Spleen (tissue), 11 donors: ENCODE measurements around the gene ADCY6. TPM values are rescaled to one million over a fixed set of nuclear protein-coding genes. Genes with fewer than 3 reads are reported as not detected.
A peak's percentile ranks its signal among the peaks of the same experiment; 100 is the strongest.

ENCODE experiments used
- DNase-seq: peaks from one replicate; pipeline ENCODE4 v3.0.0-alpha.2; 2020
- H3K27ac ChIP-seq, 8 donors: fragments of 200-600 bp; sonication (generic) in 7 of 8; 1 replicate in 4 of 8; 2 replicates in 4 of 8; pipeline versions ENCODE4 v1.5.0 to v1.8.0; 2016 to 2021; ENCODE audit warnings: inconsistent platforms in 4 of 8, mild to moderate bottlenecking in 4 of 8, moderate library complexity in 1 of 8
- H3K27me3 ChIP-seq, 7 donors: fragments of 200-600 bp; sonication (generic) in 6 of 7; replicated peaks in 1 of 7; 1 replicate in 4 of 7; 2 replicates in 3 of 7; pipeline versions ENCODE4 v1.5.0 to v1.8.0; 2016 to 2021; ENCODE audit warnings: inconsistent platforms in 3 of 7, mild to moderate bottlenecking in 1 of 7
- H3K36me3 ChIP-seq, 6 donors: fragments of 200-600 bp; sonication (generic) in 5 of 6; 1 replicate in 4 of 6; 2 replicates in 2 of 6; pipeline versions ENCODE4 v1.5.0 to v1.8.0; 2016 to 2021; ENCODE audit warnings: inconsistent platforms in 2 of 6
- H3K4me1 ChIP-seq, 6 donors: fragments of 200-600 bp; sonication (generic) in 5 of 6; 1 replicate in 3 of 6; 2 replicates in 3 of 6; pipeline versions ENCODE4 v1.5.0 to v1.8.0; 2016 to 2021; ENCODE audit warnings: inconsistent platforms in 3 of 6
- H3K4me3 ChIP-seq, 8 donors: fragments of 200-600 bp; sonication (generic) in 7 of 8; 1 replicate in 4 of 8; 2 replicates in 4 of 8; pipeline versions ENCODE4 v1.5.0 to v1.8.0; 2016 to 2021; ENCODE audit warnings: inconsistent platforms in 4 of 8, mild to moderate bottlenecking in 4 of 8, moderate library complexity in 2 of 8
- H3K9me3 ChIP-seq, 8 donors: fragments of 200-600 bp; sonication (generic) in 7 of 8; 1 replicate in 4 of 8; 2 replicates in 4 of 8; pipeline versions ENCODE4 v1.5.0 to v1.8.0; 2016 to 2021; ENCODE audit warnings: inconsistent platforms in 4 of 8
- POLR2A ChIP-seq, 3 donors: fragments of 450-650 bp; IDR thresholded peaks; one replicate each; pipeline ENCODE4 v1.5.1; 2017; ENCODE audit warnings: antibody characterized with exemption in 3 of 3, mild to moderate bottlenecking in 1 of 3
- POLR2AphosphoS5 ChIP-seq, 3 donors: sonication (generic); formaldehyde crosslinking; IDR thresholded peaks; one replicate each; pipeline ENCODE4 v1.5.1; 2017; ENCODE audit warnings: antibody characterized with exemption in 3 of 3
- WGBS, 5 donors: extraction: QIAGEN DNeasy Blood & Tissue Kit in 3 of 5; methylation state at CpG; one replicate each; pipeline versions ENCODE4 v1.1.5 to v1.1.7; 2013 to 2018; 5-methylcytosine and 5-hydroxymethylcytosine counted together
- intact Hi-C: fragments of 100-400 bp; cut with DNase I; formaldehyde crosslinking; loops from one replicate; pipeline ENCODE4 v1.15.0; 2023; ENCODE audit warnings: low total_unique reads
- polyA plus RNA-seq, 3 donors: library from polyadenylated mRNA; stranded (reverse); fragments of 200-250 nt; gene quantifications; one replicate each; pipeline ENCODE4 v1.2.1, GENCODE V29; 2013
- total RNA-seq, 7 donors: library from RNA; depleted of rRNA in 3 of 7; stranded (reverse); fragments of >200 nt in 3 of 7; fragmentation: NEBNext Ultra II Directional in 4 of 7; extraction: Animal tissue kit (Norgen Biotek cat#: 25700) in 4 of 7; gene quantifications; one replicate each; pipeline versions ENCODE4 v1.1.0 to v1.2.1, GENCODE V29; 2016 to 2021
- TF ChIP-seq, protein P1 (sequence below), 11 experiments: fragments of 200-600 bp in 7 of 11; fragments of 450-650 bp in 4 of 11; sonication (generic) in 4 of 11; IDR thresholded peaks in 8 of 11; conservative IDR thresholded peaks in 3 of 11; 1 replicate in 7 of 11; 2 replicates in 4 of 11; pipeline versions ENCODE4 v1.4.0 to v1.8.0; 2016 to 2021; ENCODE audit warnings: antibody characterized with exemption in 11 of 11, inconsistent platforms in 4 of 11, mild to moderate bottlenecking in 1 of 11
- donor health status: healthy with polysubstance abuse.
- donor health status: DM: no; HTN: no; CAD: no; lungs with moderate emphysema.
- donor health status: DM: no; HTN: no; CAD: no.
- donor health status: Bipolar disorder and iron deficiency.
- donor health status: healthy.
- donor health status: DM: no; HTN: no; CAD: no.
- donor health status: DM: yes; HTN: yes; CAD: no.

Gene ADCY6
- total and polyA plus RNA-seq, 10 donors: 1.6 to 20.4 (median 13.7) TPM

DNA sequence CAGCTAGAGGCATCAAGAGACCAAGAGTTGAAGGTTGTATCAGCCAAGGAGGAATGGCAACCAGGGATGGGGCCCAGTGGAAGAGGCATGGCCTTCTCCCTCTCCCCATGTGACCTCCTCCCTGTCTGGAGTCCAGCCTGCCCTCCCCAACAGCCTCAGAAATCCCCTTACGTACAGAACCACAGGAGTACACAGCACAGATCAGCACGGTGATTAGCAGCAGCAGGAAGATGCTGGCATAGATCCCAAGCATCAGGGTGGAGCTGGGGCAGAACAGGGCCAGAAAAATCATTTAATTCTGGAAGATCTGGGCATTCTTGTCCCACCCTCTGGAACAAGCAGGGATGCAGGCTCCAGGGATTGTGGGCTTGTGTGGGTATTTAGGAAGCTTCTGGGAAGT lies 14.4 kb downstream of the ADCY6 start:
- Histone ChIP-seq H3K4me1 (no peaks in the 10 kb centered on the region), H3K4me3 (no peak overlapping the region), H3K27ac (no peak overlapping the region), H3K27me3 (no peaks in the 10 kb centered on the region), H3K9me3 (no peaks in the 10 kb centered on the region), H3K36me3 (peaks cover 0 to 66% (median 7%) of the 10 kb centered on the region in 6 donors)
- intact Hi-C loops: no loop called here
- no peak for TF ChIP-seq POLR2A (IDR thresholded peaks at IDR 0.05)
- TF ChIP-seq, protein P1, sequence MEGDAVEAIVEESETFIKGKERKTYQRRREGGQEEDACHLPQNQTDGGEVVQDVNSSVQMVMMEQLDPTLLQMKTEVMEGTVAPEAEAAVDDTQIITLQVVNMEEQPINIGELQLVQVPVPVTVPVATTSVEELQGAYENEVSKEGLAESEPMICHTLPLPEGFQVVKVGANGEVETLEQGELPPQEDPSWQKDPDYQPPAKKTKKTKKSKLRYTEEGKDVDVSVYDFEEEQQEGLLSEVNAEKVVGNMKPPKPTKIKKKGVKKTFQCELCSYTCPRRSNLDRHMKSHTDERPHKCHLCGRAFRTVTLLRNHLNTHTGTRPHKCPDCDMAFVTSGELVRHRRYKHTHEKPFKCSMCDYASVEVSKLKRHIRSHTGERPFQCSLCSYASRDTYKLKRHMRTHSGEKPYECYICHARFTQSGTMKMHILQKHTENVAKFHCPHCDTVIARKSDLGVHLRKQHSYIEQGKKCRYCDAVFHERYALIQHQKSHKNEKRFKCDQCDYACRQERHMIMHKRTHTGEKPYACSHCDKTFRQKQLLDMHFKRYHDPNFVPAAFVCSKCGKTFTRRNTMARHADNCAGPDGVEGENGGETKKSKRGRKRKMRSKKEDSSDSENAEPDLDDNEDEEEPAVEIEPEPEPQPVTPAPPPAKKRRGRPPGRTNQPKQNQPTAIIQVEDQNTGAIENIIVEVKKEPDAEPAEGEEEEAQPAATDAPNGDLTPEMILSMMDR (IDR thresholded peaks at IDR 0.05 in 8 of 11, conservative IDR thresholded peaks at IDR 0.05 in 3 of 11): no peak
- no peak for TF ChIP-seq POLR2AphosphoS5 (IDR thresholded peaks at IDR 0.05)
- WGBS, 5 donors: 47 to 70% (median 61%) methylated on average over 2 of the region's 2 CpGs
- no peak for DNase-seq

DNA sequence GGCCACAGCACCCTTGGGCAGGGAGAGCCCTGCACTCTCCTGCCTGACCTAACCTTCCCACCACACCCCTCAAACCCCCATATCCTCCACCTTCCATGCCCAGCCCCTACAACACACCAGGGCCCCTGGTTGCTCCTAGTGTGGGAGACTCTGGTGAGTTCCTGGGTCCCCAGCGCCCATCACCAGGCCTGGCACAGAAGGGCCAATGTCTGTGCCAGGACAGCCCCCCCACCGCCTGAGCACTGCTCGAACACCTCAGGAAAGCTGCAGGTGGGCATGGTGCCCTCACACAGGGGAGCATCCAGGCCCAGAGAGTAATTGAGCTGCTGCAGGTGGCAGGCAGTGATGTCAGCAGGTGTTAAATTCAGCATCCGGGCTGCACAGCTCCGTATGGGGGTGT lies 15.2 kb downstream of the ADCY6 start:
- no peaks in the 10 kb centered on the region for H3K27me3 ChIP-seq
- TF ChIP-seq POLR2A (IDR thresholded peaks at IDR 0.05): no peak
- TF ChIP-seq POLR2AphosphoS5 (IDR thresholded peaks at IDR 0.05): no peak
- TF ChIP-seq, protein P1 (IDR thresholded peaks at IDR 0.05 in 8 of 11, conservative IDR thresholded peaks at IDR 0.05 in 3 of 11): no peak
- peaks cover 0 to 68% (median 7%) of the 10 kb centered on the region in 6 donors for H3K36me3 ChIP-seq
- DNase-seq: no peak
- no peaks in the 10 kb centered on the region for H3K4me1 ChIP-seq
- no peaks in the 10 kb centered on the region for H3K9me3 ChIP-seq
- intact Hi-C loops: no loop called here
- H3K4me3 ChIP-seq: no peak overlapping the region
- 89 to 100% (median 93%) methylated on average over 5 of the region's 5 CpGs for WGBS, 5 donors
- no peak overlapping the region for H3K27ac ChIP-seq

DNA sequence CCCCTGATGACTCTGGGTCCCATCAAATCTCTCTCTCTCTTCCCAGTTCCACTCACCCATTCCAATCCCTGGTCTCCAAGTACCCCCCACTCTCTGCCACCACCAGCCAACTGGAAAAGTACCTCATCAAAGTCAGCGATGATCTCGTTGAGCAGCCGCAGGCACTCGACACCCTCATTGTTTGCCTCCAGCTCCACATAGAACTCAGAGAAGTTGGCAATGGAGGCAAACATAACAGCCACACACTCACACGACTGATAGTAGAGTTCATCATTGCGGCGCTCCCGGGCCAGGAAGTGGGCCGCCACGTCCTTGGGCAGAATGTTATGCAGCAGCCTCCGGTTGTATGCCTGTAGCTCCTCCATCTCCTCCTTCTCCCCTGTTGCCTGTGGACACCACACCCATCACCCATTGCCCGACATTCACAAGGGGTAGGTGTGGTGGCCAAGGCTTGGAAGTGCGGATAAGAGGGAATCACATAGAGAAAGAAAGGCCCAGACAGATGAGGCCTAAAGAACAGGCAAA lies 17.2 kb downstream of the ADCY6 start:
- WGBS, 5 donors: 87 to 93% (median 91%) methylated on average over 13 of the region's 13 CpGs
- peaks cover 0 to 69% (median 7%) of the 10 kb centered on the region in 6 donors for H3K36me3 ChIP-seq

DNA sequence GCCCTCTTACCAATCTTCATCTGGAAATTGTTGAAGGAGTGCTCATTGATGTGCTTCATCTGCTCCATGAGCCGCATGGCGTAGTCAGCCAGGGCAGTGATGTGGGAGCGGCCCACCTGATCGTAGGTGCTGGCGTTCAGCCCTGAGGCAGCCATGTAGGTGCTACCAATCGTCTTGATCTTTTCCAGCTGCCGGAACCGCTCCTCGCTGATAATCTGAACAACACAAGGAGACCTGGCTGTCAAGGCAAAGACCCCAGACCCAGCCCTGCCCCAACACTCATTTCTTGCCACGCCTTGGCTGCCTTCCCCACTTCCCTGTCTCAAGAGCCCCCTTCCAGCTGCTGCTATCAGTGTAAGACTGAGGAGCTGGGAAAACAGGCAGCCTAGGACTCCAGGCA lies 18.1 kb downstream of the ADCY6 start:
- H3K36me3 ChIP-seq: peaks cover 0 to 61% (median 7%) of the 10 kb centered on the region in 6 donors
- intact Hi-C loops: no loop called here
- H3K27me3 ChIP-seq: no peaks in the 10 kb centered on the region
- DNase-seq: peak; percentile 51
- H3K4me3 ChIP-seq: no peak overlapping the region
- H3K9me3 ChIP-seq: no peaks in the 10 kb centered on the region
- H3K4me1 ChIP-seq: peaks cover 0 to 24% (median 5%) of the 10 kb centered on the region in 6 donors
- TF ChIP-seq POLR2AphosphoS5 (IDR thresholded peaks at IDR 0.05) (no peak), POLR2A (IDR thresholded peaks at IDR 0.05) (no peak)
- TF ChIP-seq, protein P1 (IDR thresholded peaks at IDR 0.05 in 8 of 11, conservative IDR thresholded peaks at IDR 0.05 in 3 of 11): no peak
- no peak overlapping the region for H3K27ac ChIP-seq
- 93 to 95% (median 94%) methylated on average over 10 of the region's 10 CpGs for WGBS, 5 donors

More for the DNA sequence above, 17.2 kb downstream of the ADCY6 start:
- intact Hi-C loops: no loop called here
- Histone ChIP-seq H3K27ac (no peak overlapping the region), H3K4me3 (no peak overlapping the region), H3K4me1 (peaks cover 0 to 15% (median 0%) of the 10 kb centered on the region in 6 donors), H3K9me3 (no peaks in the 10 kb centered on the region), H3K27me3 (no peaks in the 10 kb centered on the region)
- peak; percentile 32 for DNase-seq
- no peak for TF ChIP-seq POLR2AphosphoS5 (IDR thresholded peaks at IDR 0.05)
- TF ChIP-seq, protein P1 (IDR thresholded peaks at IDR 0.05 in 8 of 11, conservative IDR thresholded peaks at IDR 0.05 in 3 of 11): no peak
- TF ChIP-seq POLR2A (IDR thresholded peaks at IDR 0.05): no peak
